Fibroblast of lung (primary cell): ENCODE results near the gene SLC16A7. TPM values are rescaled to one million over a fixed set of nuclear protein-coding genes. Genes with fewer than 3 reads are reported as not detected.
A peak's percentile ranks its signal among the peaks of the same experiment; 100 is the strongest.

ENCODE experiments used
- DNase-seq, 2 donors: peaks; one replicate each; pipeline versions ENCODE4 v3.0.0 to v3.0.0-alpha.2; 2010; ENCODE audit warnings: low read depth in 2 of 2
- H2AFZ ChIP-seq: 2 replicates; pipeline ENCODE4 v1.5.1; 2012; ENCODE audit warnings: low read length, control low read depth, inconsistent platforms
- H3K27ac ChIP-seq: 2 replicates; pipeline ENCODE4 v1.5.1; 2011; ENCODE audit warnings: low read length, control low read depth; ENCODE audit not compliant: insufficient read depth
- H3K27me3 ChIP-seq: 2 replicates; pipeline ENCODE4 v1.5.1; 2011; ENCODE audit warnings: mild to moderate bottlenecking, low read length; ENCODE audit not compliant: control insufficient read depth, insufficient read depth
- H3K36me3 ChIP-seq: 2 replicates; pipeline ENCODE4 v1.5.1; 2011; ENCODE audit warnings: low read length; ENCODE audit not compliant: control insufficient read depth, insufficient read depth
- H3K4me1 ChIP-seq: 2 replicates; pipeline ENCODE4 v1.5.1; 2011; ENCODE audit warnings: low read length; ENCODE audit not compliant: control insufficient read depth, insufficient read depth; ENCODE audit errors: extremely low read depth
- H3K4me2 ChIP-seq: 2 replicates; pipeline ENCODE4 v1.5.1; 2011; ENCODE audit warnings: low read length, control low read depth; ENCODE audit not compliant: insufficient read depth; ENCODE audit errors: extremely low read depth
- H3K4me3 ChIP-seq, 4 experiments: fragments of 200-600 bp in 1 of 4; sonication (generic) in 1 of 4; replicated peaks in 1 of 4; 2 replicates each; pipeline ENCODE4 v1.5.1; 2011 to 2016; ENCODE audit warnings: low read length in 4 of 4, low read depth in 3 of 4, mild to moderate bottlenecking in 3 of 4, control low read depth in 2 of 4, inconsistent platforms in 1 of 4, mixed read lengths in 1 of 4; ENCODE audit not compliant: insufficient read depth in 1 of 4; ENCODE audit errors: control extremely low read depth in 1 of 4
- H3K79me2 ChIP-seq: 2 replicates; pipeline ENCODE4 v1.5.1; 2012; ENCODE audit warnings: mild to moderate bottlenecking, low read length, inconsistent platforms; ENCODE audit not compliant: control insufficient read depth, insufficient read depth
- H3K9ac ChIP-seq: 2 replicates; pipeline ENCODE4 v1.5.1; 2011; ENCODE audit warnings: mild to moderate bottlenecking, low read length, control low read depth; ENCODE audit not compliant: insufficient read depth
- H3K9me3 ChIP-seq: 2 replicates; pipeline ENCODE4 v1.5.1; 2012; ENCODE audit warnings: low read depth, low read length; ENCODE audit not compliant: control insufficient read depth, insufficient read depth
- H4K20me1 ChIP-seq: 2 replicates; pipeline ENCODE4 v1.5.1; 2011; ENCODE audit warnings: low read length; ENCODE audit not compliant: control insufficient read depth, insufficient read depth; ENCODE audit errors: extremely low read depth
- CTCF ChIP-seq, 2 donors: IDR thresholded peaks in 1 of 2; conservative IDR thresholded peaks in 1 of 2; 1 replicate in 1 of 2; 2 replicates in 1 of 2; pipeline ENCODE4 v1.5.1; 2011 to 2012; ENCODE audit warnings: low read length in 2 of 2, control low read depth in 1 of 2, inconsistent platforms in 1 of 2, low read depth in 1 of 2, mild to moderate bottlenecking in 1 of 2
- EZH2 ChIP-seq: IDR thresholded peaks from 2 replicates; pipeline ENCODE4 v1.5.1; 2012; ENCODE audit warnings: low read length, control low read depth, mild to moderate bottlenecking; ENCODE audit errors: missing control alignments
- polyA plus RNA-seq, 2 donors: library from polyadenylated mRNA; depleted of rRNA in 1 of 2; stranded (reverse) in 1 of 2; unstranded in 1 of 2; fragments of >200 nt; gene quantifications; 2 replicates each; pipeline ENCODE4 v1.2.1, GENCODE V29; 2011 to 2012; ENCODE audit warnings: missing spikeins in 1 of 2
- total RNA-seq: library from RNA; depleted of rRNA; stranded (reverse); fragments of >200 nt; gene quantifications from 2 replicates; pipeline ENCODE4 v1.2.1, GENCODE V29; 2014

SLC16A7 gene
- total and polyA plus RNA-seq, 2 donors (not counting 1 experiment from before 2014, with no cell fraction given): 40.2 to 110 TPM

- Histone ChIP-seq H3K9ac (no peak overlapping the region), H3K79me2 (no peaks in the 10 kb centered on the region), H3K36me3 (no peaks in the 10 kb centered on the region), H3K4me3 (no peak overlapping the region), H4K20me1 (no peaks in the 10 kb centered on the region), H3K4me2 (no peak overlapping the region), H3K27me3 (no peaks in the 10 kb centered on the region), H3K9me3 (no peaks in the 10 kb centered on the region), H2AFZ (no peak overlapping the region), H3K4me1 (peaks cover 3% of the 10 kb centered on the region), H3K27ac (no peak overlapping the region)
- TF ChIP-seq CTCF (conservative IDR thresholded peaks at IDR 0.05 in 1 of 2, IDR thresholded peaks at IDR 0.05 in 1 of 2; ENCODE audit: low read depth in 1 of 2, low read length in 2 of 2): no peak
- no peak for TF ChIP-seq EZH2
- DNase-seq: no peak
These were observed 58.2 kb downstream of the SLC16A7 start for GRCh38 chr12:59654061-59654460.

GRCh38 chr12:59657266-59657665 is 61.4 kb downstream of the SLC16A7 start:
- H3K36me3 ChIP-seq: no peaks in the 10 kb centered on the region
- H3K27me3 ChIP-seq: no peaks in the 10 kb centered on the region
- no peak overlapping the region for H3K4me3 ChIP-seq
- TF ChIP-seq CTCF (conservative IDR thresholded peaks at IDR 0.05 in 1 of 2, IDR thresholded peaks at IDR 0.05 in 1 of 2; ENCODE audit: low read depth in 1 of 2, low read length in 2 of 2) (no peak), EZH2 (no peak)
- H3K79me2 ChIP-seq: no peaks in the 10 kb centered on the region
- no peaks in the 10 kb centered on the region for H3K9me3 ChIP-seq
- no peak overlapping the region for H3K4me2 ChIP-seq
- H4K20me1 ChIP-seq: no peaks in the 10 kb centered on the region
- no peak overlapping the region for H2AFZ ChIP-seq
- H3K9ac ChIP-seq: no peak overlapping the region
- DNase-seq: peak; percentile 8 to 83
- H3K27ac ChIP-seq: no peak overlapping the region
- H3K4me1 ChIP-seq: no peaks in the 10 kb centered on the region

GRCh38 chr12:59657711-59658110 is 61.9 kb downstream of the SLC16A7 start:
- H2AFZ ChIP-seq: no peak overlapping the region
- H3K27ac ChIP-seq: no peak overlapping the region
- no peaks in the 10 kb centered on the region for H3K79me2 ChIP-seq
- H3K4me2 ChIP-seq: no peak overlapping the region
- H3K9ac ChIP-seq: no peak overlapping the region
- no peak overlapping the region for H3K4me3 ChIP-seq
- no peaks in the 10 kb centered on the region for H3K27me3 ChIP-seq
- no peak for TF ChIP-seq EZH2
- no peak for TF ChIP-seq CTCF (conservative IDR thresholded peaks at IDR 0.05 in 1 of 2, IDR thresholded peaks at IDR 0.05 in 1 of 2; ENCODE audit: low read depth in 1 of 2, low read length in 2 of 2)
- H4K20me1 ChIP-seq: no peaks in the 10 kb centered on the region
- H3K4me1 ChIP-seq: no peaks in the 10 kb centered on the region
- no peak for DNase-seq
- H3K9me3 ChIP-seq: no peaks in the 10 kb centered on the region
- no peaks in the 10 kb centered on the region for H3K36me3 ChIP-seq
